IMR-90 (cell line): ENCODE measurements around the gene EVI5. TPM values are rescaled to one million over a fixed set of nuclear protein-coding genes. Genes with fewer than 3 reads are reported as not detected.

Source experiments
- ATAC-seq: fragments of 200-7000 bp; cut with Tn5 transposase; 2 replicates; pipeline ENCODE4 v1.9.1; 2020; ENCODE audit warnings: low read depth, mild to moderate bottlenecking, moderate library complexity
- BruUV-seq: library from RNA; stranded (reverse); fragments of 400-500 nt; replicated peaks from 2 replicates; lab custom pipeline; 2021; lab: Mats Ljungman, UMichigan
- CTCF ChIA-PET: fragments of 300-600 bp; formaldehyde crosslinking; extraction: SDS; loops from one replicate; lab custom pipeline; 2021; ENCODE audit warnings: antibody characterized with exemption; lab: Yijun Ruan, JAX
- POLR2A ChIA-PET: fragments of 300-600 bp; sonication (Branson Sonifier 250); formaldehyde crosslinking; loops from one replicate; lab custom pipeline; 2022; ENCODE audit warnings: antibody characterized with exemption; ENCODE audit not compliant: unreplicated experiment; lab: Charles Lee
- DNase-seq: peaks from one replicate; pipeline ENCODE4 v3.0.0; 2013
- H2AFZ ChIP-seq: replicated peaks from 2 replicates; pipeline ENCODE3; 2013; ENCODE audit warnings: low read length, mild to moderate bottlenecking; ENCODE audit not compliant: poor library complexity
- H2AK5ac ChIP-seq: 2 replicates; pipeline ENCODE4 v1.6.1; 2013; ENCODE audit warnings: low read depth, low read length, inconsistent platforms
- H2AK9ac ChIP-seq: replicated peaks from 2 replicates; pipeline ENCODE3; 2013; ENCODE audit warnings: mild to moderate bottlenecking, low read depth, low read length, moderate library complexity; ENCODE audit not compliant: poor library complexity
- H2BK120ac ChIP-seq: 2 replicates; pipeline ENCODE4 v1.6.1; 2013; ENCODE audit warnings: low read depth, low read length, inconsistent platforms
- H2BK15ac ChIP-seq: 3 replicates; pipeline ENCODE4 v1.6.1; 2013; ENCODE audit warnings: low read depth, low read length, inconsistent platforms
- H2BK20ac ChIP-seq: 2 replicates; pipeline ENCODE4 v1.6.1; 2013; ENCODE audit warnings: low read depth, mild to moderate bottlenecking, inconsistent platforms, low read length, moderate library complexity
- H2BK5ac ChIP-seq: 2 replicates; pipeline ENCODE4 v1.6.1; 2013; ENCODE audit warnings: mild to moderate bottlenecking, low read depth, low read length, inconsistent platforms; ENCODE audit not compliant: poor library complexity, severe bottlenecking
- H3K14ac ChIP-seq: replicated peaks from 2 replicates; pipeline ENCODE4 v1.6.1; 2013; ENCODE audit warnings: low read depth, low read length, inconsistent platforms
- H3K18ac ChIP-seq: 2 replicates; pipeline ENCODE4 v1.6.1; 2013; ENCODE audit warnings: low read depth, low read length, control low read depth
- H3K23ac ChIP-seq: 2 replicates; pipeline ENCODE4 v1.6.1; 2013; ENCODE audit warnings: low read depth, low read length, inconsistent platforms
- H3K27ac ChIP-seq: 2 replicates; pipeline ENCODE4 v1.5.1; 2013; ENCODE audit warnings: mild to moderate bottlenecking, control low read depth, low read length; ENCODE audit not compliant: insufficient read depth
- H3K27me3 ChIP-seq: 2 replicates; pipeline ENCODE4 v1.6.1; 2013; ENCODE audit warnings: low read length; ENCODE audit not compliant: control insufficient read depth, insufficient read depth
- H3K36me3 ChIP-seq: 2 replicates; pipeline ENCODE4 v1.6.1; 2013; ENCODE audit warnings: low read length, mixed read lengths; ENCODE audit not compliant: control insufficient read depth, insufficient read depth
- H3K4ac ChIP-seq: 2 replicates; pipeline ENCODE4 v1.6.1; 2013; ENCODE audit warnings: low read depth, low read length, inconsistent platforms
- H3K4me1 ChIP-seq: 2 replicates; pipeline ENCODE4 v1.6.1; 2013; ENCODE audit warnings: low read length, mixed read lengths; ENCODE audit not compliant: control insufficient read depth, insufficient read depth
- H3K4me2 ChIP-seq: 2 replicates; pipeline ENCODE4 v1.6.1; 2013; ENCODE audit warnings: low read depth, mild to moderate bottlenecking, control low read depth, low read length, moderate library complexity
- H3K4me3 ChIP-seq: 2 replicates; pipeline ENCODE4 v1.5.1; 2013; ENCODE audit warnings: low read depth, mild to moderate bottlenecking, control low read depth, low read length, moderate library complexity; ENCODE audit not compliant: insufficient read depth
- H3K56ac ChIP-seq: 2 replicates; pipeline ENCODE4 v1.6.1; 2013; ENCODE audit warnings: low read length, inconsistent platforms; ENCODE audit not compliant: insufficient read depth; ENCODE audit errors: extremely low read depth
- H3K79me1 ChIP-seq, 2 experiments: 2 replicates each; pipeline ENCODE4 v1.6.1; 2013; ENCODE audit warnings: low read length in 2 of 2, inconsistent platforms in 1 of 2, low read depth in 1 of 2
- H3K9ac ChIP-seq: 2 replicates; pipeline ENCODE4 v1.6.1; 2013; ENCODE audit warnings: low read depth, low read length, control low read depth
- H3K9me1 ChIP-seq: 2 replicates; pipeline ENCODE4 v1.6.1; 2013; ENCODE audit warnings: low read length, inconsistent platforms; ENCODE audit not compliant: insufficient read depth
- H3K9me3 ChIP-seq: 2 replicates; pipeline ENCODE4 v1.6.1; 2013; ENCODE audit warnings: low read length; ENCODE audit not compliant: control insufficient read depth, insufficient read depth
- H4K20me1 ChIP-seq: 2 replicates; pipeline ENCODE4 v1.6.1; 2013; ENCODE audit warnings: low read length, inconsistent platforms; ENCODE audit not compliant: insufficient read depth
- H4K5ac ChIP-seq: 2 replicates; pipeline ENCODE4 v1.6.1; 2013; ENCODE audit warnings: mild to moderate bottlenecking, low read depth, low read length, control low read depth
- H4K8ac ChIP-seq, 2 experiments: 2 replicates each; pipeline ENCODE4 v1.6.1; 2013; ENCODE audit warnings: low read depth in 2 of 2, low read length in 2 of 2, control low read depth in 1 of 2, inconsistent platforms in 1 of 2
- H4K91ac ChIP-seq: 2 replicates; pipeline ENCODE4 v1.6.1; 2013; ENCODE audit warnings: low read depth, low read length, inconsistent platforms; ENCODE audit not compliant: insufficient read depth
- CEBPB ChIP-seq: IDR thresholded peaks from 2 replicates; pipeline ENCODE4 v1.6.1; 2012; ENCODE audit warnings: low read depth, low read length, improper control_type of control experiment
- CHD1 ChIP-seq: IDR thresholded peaks from 2 replicates; pipeline ENCODE4 v1.6.1; 2012; ENCODE audit warnings: low read depth, low read length, improper control_type of control experiment
- NFE2L2 ChIP-seq: fragments of 150-350 bp; IDR thresholded peaks from 2 replicates; pipeline ENCODE4 v1.6.1; 2016; ENCODE audit warnings: low read depth, mild to moderate bottlenecking, low read length
- WGBS, 2 experiments: methylation state at CpG; one replicate each; pipeline versions ENCODE4 v1.1.5 to v1.1.7; 2013; ENCODE audit warnings: missing lambda C conversion rate in 2 of 2; ENCODE audit not compliant: insufficient read length in 1 of 2; ENCODE audit errors: extremely low coverage in 2 of 2; 5-methylcytosine and 5-hydroxymethylcytosine counted together
- dilution Hi-C: fragments of 300-500 bp; cut with HindIII; formaldehyde crosslinking; loops from one replicate; pipeline ENCODE4 v1.14.3; 2018; ENCODE audit warnings: low sequenced_read_pairs; ENCODE audit not compliant: unreplicated experiment
- in situ Hi-C: fragments of 300-500 bp; cut with MboI; formaldehyde crosslinking; loops from 3 replicates; pipeline ENCODE4 v1.14.3; 2019; ENCODE audit warnings: low sequenced_read_pairs, inconsistent platforms, mixed read lengths
- intact Hi-C: fragments of 100-400 bp; cut with micrococcal nuclease; formaldehyde crosslinking; loops from 2 replicates; pipeline ENCODE4 v1.10.0; 2022
- polyA plus RNA-seq, 3 experiments: library from polyadenylated mRNA; depleted of rRNA; stranded (reverse); fragments of >200 nt; gene quantifications; 2 replicates each; pipeline ENCODE4 v1.2.3, GENCODE V29; 2012; ENCODE audit warnings: low replicate concordance in 1 of 3
- total RNA-seq: library from RNA; depleted of rRNA; stranded (reverse); fragments of >200 nt; gene quantifications from 2 replicates; pipeline ENCODE4 v1.2.3, GENCODE V29; 2012

EVI5 gene
- total and polyA plus RNA-seq, 2 of the 4 experiments (the other 2 are of a cell fraction) = 13.9 to 26.9 TPM

DNA sequence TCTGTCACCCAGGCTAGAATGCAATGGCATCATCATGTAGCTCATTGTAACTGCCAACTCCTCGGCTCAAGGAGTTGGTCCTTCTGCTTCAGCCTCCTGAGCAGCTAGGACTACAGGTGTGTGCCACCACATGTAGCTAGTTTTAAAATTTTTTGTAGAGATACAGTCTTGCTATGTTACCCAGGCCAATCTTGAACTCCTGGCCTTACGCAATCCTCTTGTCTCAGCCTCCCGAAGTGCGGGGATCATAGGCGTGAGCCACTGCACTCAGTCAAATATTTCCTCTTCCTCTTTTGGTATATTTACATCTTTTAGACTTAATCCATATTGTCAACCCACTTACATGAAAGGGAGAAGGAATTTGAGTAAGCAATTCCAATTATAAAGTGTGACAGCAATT lies 121.1 kb downstream of the EVI5 start:
- Histone ChIP-seq H3K9me3 (no peaks in the 10 kb centered on the region), H4K20me1 (no peaks in the 10 kb centered on the region; the same call in 1 of the 2 replicates), H3K23ac (no peak overlapping the region), H3K9ac (no peak overlapping the region), H4K8ac (no peak overlapping the region), H2BK5ac (no peak overlapping the region), H2AK9ac (no peak overlapping the region), H3K9me1 (peaks cover 3% of the 10 kb centered on the region; the same call in 1 of the 2 replicates), H3K79me1 (peaks cover 3 to 4% of the 10 kb centered on the region in 2 experiments; a peak in 1 of 4 replicates), H2BK120ac (no peak overlapping the region), H2BK15ac (no peak overlapping the region), H4K91ac (no peak overlapping the region), H3K4me3 (no peak overlapping the region), H2AFZ (no peak overlapping the region), H4K5ac (no peak overlapping the region), H3K4ac (no peak overlapping the region), H3K27ac (no peak overlapping the region), H3K14ac (no peak overlapping the region), H3K27me3 (no peaks in the 10 kb centered on the region), H3K36me3 (peaks cover 6% of the 10 kb centered on the region), H3K4me2 (no peak overlapping the region), H3K18ac (no peak overlapping the region), H3K56ac (no peak overlapping the region), H2AK5ac (no peak overlapping the region), H3K4me1 (no peaks in the 10 kb centered on the region), H2BK20ac (no peak overlapping the region)
- no peak for TF ChIP-seq NFE2L2
- TF ChIP-seq CEBPB = peak; percentile 65
- TF ChIP-seq CHD1 = no peak
- 100% methylated on average over 4 of the region's 5 CpGs; no CpG with 5 or more reads in 1 of the 2 experiments for WGBS, 2 experiments
- ATAC-seq (no peak), DNase-seq (no peak)
- intact Hi-C loops = no loop called here
- ChIA-PET CTCF (no interaction called here), POLR2A (no interaction called here)
- in situ Hi-C loops = no loop called here
- no TSS peak for BruUV-seq
- dilution Hi-C loops = no loop called here
